Endothelial cell of umbilical vein (primary cell): ENCODE measurements around the gene CDH7. TPM values are rescaled to one million over a fixed set of nuclear protein-coding genes. Genes with fewer than 3 reads are reported as not detected.

Experiments
- BruUV-seq: library from RNA; stranded (reverse); fragments of 400-500 nt; replicated peaks from 2 replicates; lab custom pipeline; 2021; lab: Mats Ljungman, UMichigan
- CTCF ChIA-PET: fragments of 300-600, 350-600 bp; sonication (Branson Sonifier 250); formaldehyde crosslinking; loops from one replicate; lab custom pipeline; 2021; ENCODE audit warnings: antibody characterized with exemption, inconsistent platforms; lab: Charles Lee
- POLR2A ChIA-PET: fragments of 300-600, 350-600 bp; sonication (Branson Sonifier 250); formaldehyde crosslinking; loops from one replicate; lab custom pipeline; 2021; ENCODE audit warnings: antibody characterized with exemption, inconsistent platforms; lab: Charles Lee
- DNase-seq: peaks from one replicate; pipeline ENCODE4 v3.0.0-alpha.2; 2011; ENCODE audit warnings: low read depth, low spot score
- FAIRE-seq: peaks from 2 replicates; lab custom pipeline; 2011; peaks lifted over from hg19 to GRCh38; lab: Jason Lieb, UNC
- H2AFZ ChIP-seq: 2 replicates; pipeline ENCODE4 v1.6.0; 2012; ENCODE audit warnings: low read depth, low read length, control low read depth, inconsistent platforms
- H3K27ac ChIP-seq: 2 replicates; pipeline ENCODE4 v1.5.1; 2011; ENCODE audit warnings: low read depth, mild to moderate bottlenecking, control low read depth, low read length, moderate library complexity; ENCODE audit not compliant: insufficient read depth
- H3K27me3 ChIP-seq, 2 experiments: 2 replicates each; pipeline versions ENCODE4 v1.6.0 to v1.6.1; 2011; ENCODE audit warnings: low read length in 2 of 2, mixed read lengths in 1 of 2; ENCODE audit not compliant: control insufficient read depth in 2 of 2, insufficient read depth in 2 of 2
- H3K36me3 ChIP-seq, 2 experiments: 2 replicates in 1 of 2; 3 replicates in 1 of 2; pipeline ENCODE4 v1.5.1; 2011; ENCODE audit warnings: low read length in 2 of 2, mild to moderate bottlenecking in 1 of 2, moderate library complexity in 1 of 2; ENCODE audit not compliant: control insufficient read depth in 2 of 2, insufficient read depth in 2 of 2; ENCODE audit errors: extremely low read depth in 1 of 2
- H3K4me1 ChIP-seq: 3 replicates; pipeline ENCODE4 v1.5.1; 2011; ENCODE audit warnings: mild to moderate bottlenecking, low read length; ENCODE audit not compliant: control insufficient read depth, insufficient read depth; ENCODE audit errors: extremely low read depth
- H3K4me2 ChIP-seq: 2 replicates; pipeline ENCODE4 v1.6.1; 2011; ENCODE audit warnings: low read length, control low read depth, mixed read lengths; ENCODE audit not compliant: insufficient read depth
- H3K4me3 ChIP-seq, 3 experiments: fragments of 200-600 bp in 1 of 3; sonication (generic), shearing (Covaris generic) in 1 of 3; replicated peaks in 1 of 3; 2 replicates each; pipeline ENCODE4 v1.5.1; 2011 to 2016; ENCODE audit warnings: control low read depth in 3 of 3, low read length in 3 of 3, mild to moderate bottlenecking in 2 of 3, inconsistent platforms in 1 of 3, low read depth in 1 of 3, moderate library complexity in 1 of 3; ENCODE audit not compliant: insufficient read depth in 1 of 3
- H3K79me2 ChIP-seq: 2 replicates; pipeline ENCODE4 v1.6.0; 2012; ENCODE audit warnings: low read length, inconsistent platforms; ENCODE audit not compliant: control insufficient read depth, insufficient read depth
- H3K9ac ChIP-seq: replicated peaks from 2 replicates; pipeline ENCODE3; 2011; ENCODE audit warnings: low read length, control low read depth; ENCODE audit not compliant: insufficient read depth; ENCODE audit errors: extremely low read depth
- H3K9me1 ChIP-seq: replicated peaks from 3 replicates; pipeline ENCODE4 v1.6.0; 2011; ENCODE audit warnings: mild to moderate bottlenecking, low read length; ENCODE audit not compliant: control insufficient read depth, insufficient read depth; ENCODE audit errors: extremely low read depth
- H3K9me3 ChIP-seq: replicated peaks from 2 replicates; pipeline ENCODE4 v1.5.1; 2012; ENCODE audit warnings: low read length, inconsistent platforms; ENCODE audit not compliant: control insufficient read depth, insufficient read depth
- H4K20me1 ChIP-seq: replicated peaks from 2 replicates; pipeline ENCODE3; 2011; ENCODE audit warnings: mild to moderate bottlenecking, low read length; ENCODE audit not compliant: control insufficient read depth, insufficient read depth; ENCODE audit errors: extremely low read depth
- CTCF ChIP-seq, 2 donors: IDR thresholded peaks; 1 replicate in 1 of 2; 2 replicates in 1 of 2; pipeline ENCODE4 v1.5.1; 2011; ENCODE audit warnings: low read length in 2 of 2, mild to moderate bottlenecking in 2 of 2, moderate library complexity in 2 of 2, control low read depth in 1 of 2, inconsistent platforms in 1 of 2, low read depth in 1 of 2; ENCODE audit not compliant: insufficient read depth in 1 of 2; ENCODE audit errors: extremely low read depth in 1 of 2
- EZH2 ChIP-seq: IDR thresholded peaks from 2 replicates; pipeline ENCODE4 v1.6.1; 2012; ENCODE audit warnings: borderline replicate concordance, low read depth, mild to moderate bottlenecking, moderate library complexity, low read length, inconsistent platforms; ENCODE audit not compliant: severe bottlenecking
- FOS ChIP-seq: IDR thresholded peaks from 2 replicates; pipeline ENCODE4 v1.6.1; 2011; ENCODE audit warnings: mild to moderate bottlenecking, low read length, moderate library complexity, borderline replicate concordance; ENCODE audit not compliant: insufficient read depth
- MAX ChIP-seq: IDR thresholded peaks from 2 replicates; pipeline ENCODE4 v1.6.1; 2011; ENCODE audit not compliant: insufficient read depth, insufficient read length
- dilution Hi-C: fragments of 300-500 bp; cut with MboI; formaldehyde crosslinking; loops from one replicate; pipeline ENCODE4 v1.15.0; 2019; ENCODE audit warnings: low sequenced_read_pairs; ENCODE audit not compliant: extremely low pct_ligation_motif_present
- intact Hi-C: fragments of 100-400 bp; cut with micrococcal nuclease; formaldehyde crosslinking; loops from one replicate; pipeline ENCODE4 v1.10.0; 2022
- polyA plus RNA-seq, 4 experiments: library from polyadenylated mRNA; depleted of rRNA in 3 of 4; stranded (reverse) in 3 of 4; unstranded in 1 of 4; fragments of >200 nt; gene quantifications; 2 replicates each; pipeline versions ENCODE4 v1.2.1 to v1.2.3, GENCODE V29; 2011 to 2012; ENCODE audit warnings: missing spikeins in 1 of 4
- total RNA-seq: library from RNA; stranded (reverse); gene quantifications from 2 replicates; pipeline ENCODE4 v1.2.3, GENCODE V29; 2021

The CDH7 gene
- total and polyA plus RNA-seq, 2 donors (not counting 3 experiments of a cell fraction or from before 2014, with no cell fraction given): not detected

GRCh38 chr18:65924904-65925303 is 174.1 kb downstream of the CDH7 start:
- Histone ChIP-seq H3K9ac (no peak overlapping the region), H3K27ac (no peak overlapping the region), H3K79me2 (no peaks in the 10 kb centered on the region), H3K36me3 (no peaks in the 10 kb centered on the region), H3K4me3 (no peak overlapping the region), H3K4me2 (no peak overlapping the region), H3K9me3 (no peaks in the 10 kb centered on the region), H3K9me1 (no peaks in the 10 kb centered on the region), H4K20me1 (no peaks in the 10 kb centered on the region), H2AFZ (no peak overlapping the region), H3K4me1 (no peaks in the 10 kb centered on the region), H3K27me3 (no peaks in the 10 kb centered on the region)
- CTCF ChIA-PET: no interaction called here
- no peak for DNase-seq
- no peak for TF ChIP-seq MAX
- POLR2A ChIA-PET: no interaction called here
- intact Hi-C loops: no loop called here
- dilution Hi-C loops: no loop called here
- no peak for FAIRE-seq
- BruUV-seq: no TSS peak

- H3K4me3 ChIP-seq: no peak overlapping the region
- ChIA-PET POLR2A (no interaction called here), CTCF (no interaction called here)
- no peaks in the 10 kb centered on the region for H3K9me3 ChIP-seq
- TF ChIP-seq EZH2 (no peak), FOS (no peak), CTCF (IDR thresholded peaks at IDR 0.05; ENCODE audit: extremely low read depth in 1 of 2, insufficient read depth in 1 of 2, low read depth in 1 of 2, low read length in 2 of 2) (no peak)
- no TSS peak for BruUV-seq
- H4K20me1 ChIP-seq: no peaks in the 10 kb centered on the region
- H2AFZ ChIP-seq: no peak overlapping the region
- H3K79me2 ChIP-seq: no peaks in the 10 kb centered on the region
- dilution Hi-C loops: no loop called here
- no peaks in the 10 kb centered on the region for H3K27me3 ChIP-seq
- H3K4me2 ChIP-seq: no peak overlapping the region
- FAIRE-seq: no peak
- H3K9ac ChIP-seq: no peak overlapping the region
- H3K9me1 ChIP-seq: no peaks in the 10 kb centered on the region
- intact Hi-C loops: loop anchor here (10.0 kb wide), 1 partner anchor 940 kb away; no protein-coding TSS in a partner anchor
- H3K27ac ChIP-seq: no peak overlapping the region
- no peaks in the 10 kb centered on the region for H3K36me3 ChIP-seq
- H3K4me1 ChIP-seq: no peaks in the 10 kb centered on the region
- no peak for DNase-seq
Observed at GRCh38 chr18:65934874-65935273, 184.1 kb downstream of the CDH7 start.
